Progenitor cell of endocrine pancreas (in vitro differentiated cells): ENCODE measurements around the gene FGR. TPM values are rescaled to one million over a fixed set of nuclear protein-coding genes. Genes with fewer than 3 reads are reported as not detected.

Source experiments
- DNase-seq: peaks from one replicate; pipeline ENCODE4 v3.0.0; 2021; ENCODE audit warnings: low spot score; ENCODE audit not compliant: unreplicated experiment
- H3K27ac Mint-ChIP-seq: 2 replicates; pipeline ENCODE4 v1.8.0; 2021; ENCODE audit warnings: mild to moderate bottlenecking, moderate library complexity, mixed read lengths
- H3K27me3 Mint-ChIP-seq: 2 replicates; pipeline ENCODE4 v1.8.0; 2021; ENCODE audit warnings: mixed read lengths
- H3K36me3 Mint-ChIP-seq: 2 replicates; pipeline ENCODE4 v1.8.0; 2022; ENCODE audit warnings: mixed read lengths; ENCODE audit not compliant: insufficient read depth
- H3K4me1 Mint-ChIP-seq: 2 replicates; pipeline ENCODE4 v1.8.0; 2021; ENCODE audit warnings: low read depth, mixed read lengths
- H3K4me3 Mint-ChIP-seq: 2 replicates; pipeline ENCODE4 v1.8.0; 2021; ENCODE audit warnings: low read depth, mild to moderate bottlenecking, moderate library complexity, mixed read lengths
- H3K9me3 Mint-ChIP-seq: 2 replicates; pipeline ENCODE4 v1.8.0; 2021; ENCODE audit warnings: low read depth, mixed read lengths
- CTCF ChIP-seq: fragments of 200-600 bp; sonication (generic); IDR thresholded peaks from one replicate; pipeline ENCODE4 v1.5.0; 2021; ENCODE audit warnings: antibody characterized with exemption, mild to moderate bottlenecking; ENCODE audit not compliant: unreplicated experiment
- total RNA-seq: library from RNA; stranded (reverse); gene quantifications from 2 replicates; pipeline ENCODE4 v1.2.1, GENCODE V29; 2021

The FGR gene
- total RNA-seq, 1 donor from 2014 or later = not detected

DNA sequence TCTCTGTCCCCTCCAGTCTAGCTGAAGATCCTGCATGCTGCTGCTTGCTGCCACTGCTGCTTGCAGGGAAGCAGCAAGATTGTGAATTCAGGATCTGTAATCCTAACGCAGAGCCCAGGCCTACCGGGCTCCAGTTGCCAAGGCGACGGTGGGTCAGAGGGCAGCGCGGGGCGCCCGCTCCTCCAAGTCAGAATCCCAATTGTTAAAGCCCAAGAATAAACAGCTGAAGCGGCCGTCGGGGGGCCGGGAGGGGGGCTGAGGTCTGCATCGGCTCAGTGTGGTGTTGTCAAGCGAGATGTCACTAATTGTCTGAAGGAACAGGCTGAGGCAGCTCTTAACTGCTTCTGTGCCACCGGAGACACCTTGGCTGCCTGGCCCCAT, 67.8 kb downstream of the FGR start:
- Mint-ChIP-seq H3K9me3 (no peaks in the 10 kb centered on the region), H3K4me1 (peaks cover 82% of the 10 kb centered on the region), H3K27me3 (no peaks in the 10 kb centered on the region), H3K4me3 (peak overlapping the region; percentile 21), H3K27ac (peak overlapping the region; percentile 92), H3K36me3 (no peaks in the 10 kb centered on the region)
- DNase-seq = no peak
- no peak for TF ChIP-seq CTCF

DNA sequence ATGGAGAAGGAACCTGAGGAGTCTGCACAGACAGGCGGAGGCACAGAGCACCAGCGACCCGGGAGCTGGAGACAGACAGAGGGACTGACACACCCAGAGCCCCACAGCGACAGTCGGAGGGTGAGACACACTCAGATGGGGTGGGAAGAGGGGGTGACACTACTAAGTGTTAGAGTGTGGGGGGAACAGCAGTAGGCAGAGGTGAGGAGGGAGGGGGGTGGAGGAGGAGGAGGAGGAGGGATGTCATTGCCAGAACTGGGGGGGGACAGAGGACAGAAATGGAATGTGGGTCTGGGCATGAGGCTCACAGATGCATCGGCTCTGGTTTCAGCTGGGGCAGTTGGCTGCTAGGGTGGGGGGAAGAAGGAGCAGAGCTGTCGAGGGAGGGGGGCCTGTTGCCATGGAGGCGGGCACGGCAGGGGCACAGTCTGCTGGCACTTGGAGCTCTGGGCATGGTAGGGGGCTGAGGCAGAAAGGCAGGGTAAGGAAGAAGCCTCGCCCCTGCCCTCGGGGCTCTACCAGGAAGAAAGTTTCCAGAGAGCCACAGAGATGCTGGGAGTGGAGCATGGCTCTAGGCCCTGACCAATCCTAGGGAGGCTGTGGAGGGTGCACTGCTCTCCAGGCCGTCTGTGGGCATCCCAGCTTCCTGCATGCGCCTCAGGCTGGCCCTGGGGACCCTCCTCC, 68.4 kb downstream of the FGR start:
- Mint-ChIP-seq H3K36me3 (no peaks in the 10 kb centered on the region), H3K27ac (peak overlapping the region; percentile 92), H3K4me3 (peak overlapping the region; percentile 52), H3K27me3 (no peaks in the 10 kb centered on the region), H3K9me3 (no peaks in the 10 kb centered on the region), H3K4me1 (peaks cover 81% of the 10 kb centered on the region)
- no peak for DNase-seq
- no peak for TF ChIP-seq CTCF

DNA sequence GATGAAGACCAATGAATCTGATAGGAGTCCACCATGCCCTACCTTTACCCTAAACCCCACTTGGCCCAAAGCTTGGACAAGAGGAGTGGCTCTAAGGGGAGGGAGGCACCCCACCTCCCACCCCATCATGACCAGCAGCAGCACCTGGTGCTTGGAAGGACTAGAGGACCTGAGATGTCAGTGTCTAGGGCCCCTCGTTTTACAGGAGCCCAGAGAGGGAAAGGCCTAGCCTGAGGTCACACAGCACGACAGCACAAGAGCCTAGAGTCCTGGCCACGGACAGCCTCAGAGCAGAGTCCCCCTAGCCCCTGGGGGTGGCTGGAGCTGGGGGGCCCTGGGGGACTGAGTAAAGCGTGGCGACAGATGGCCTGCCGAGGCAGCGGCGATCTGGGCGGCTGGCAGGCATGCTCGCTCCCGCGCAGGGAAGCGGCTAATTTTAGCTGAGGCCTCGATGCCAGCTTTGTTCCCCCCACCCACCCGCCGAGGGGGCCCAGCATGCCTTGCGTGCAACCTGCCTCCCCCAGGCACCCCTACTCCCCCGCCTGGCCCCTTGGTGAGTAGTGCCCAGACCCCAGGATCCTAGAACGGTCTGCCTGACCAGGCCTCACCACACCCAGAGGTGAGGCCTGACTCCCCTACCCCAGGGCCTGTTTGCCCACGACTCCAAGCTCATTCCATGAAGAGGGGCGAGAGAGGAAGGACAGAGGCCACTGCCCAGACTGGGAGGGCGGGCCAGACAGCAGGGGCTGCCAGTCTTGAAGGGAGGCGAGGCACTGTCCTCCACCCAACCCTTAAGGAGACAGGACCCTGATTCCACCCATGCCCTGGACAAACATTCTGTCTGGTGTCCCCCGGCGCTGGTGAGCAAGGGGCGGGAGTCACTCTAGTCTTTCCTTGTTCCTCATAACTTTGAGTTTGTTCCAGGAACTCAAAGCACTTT, 70.0 kb downstream of the FGR start:
- peak overlapping the region; percentile 74 for H3K27ac Mint-ChIP-seq
- H3K4me3 Mint-ChIP-seq = no peak overlapping the region
- DNase-seq = no peak
- no peaks in the 10 kb centered on the region for H3K9me3 Mint-ChIP-seq
- H3K36me3 Mint-ChIP-seq = no peaks in the 10 kb centered on the region
- no peak for TF ChIP-seq CTCF
- H3K4me1 Mint-ChIP-seq = peaks cover 81% of the 10 kb centered on the region
- no peaks in the 10 kb centered on the region for H3K27me3 Mint-ChIP-seq

DNA sequence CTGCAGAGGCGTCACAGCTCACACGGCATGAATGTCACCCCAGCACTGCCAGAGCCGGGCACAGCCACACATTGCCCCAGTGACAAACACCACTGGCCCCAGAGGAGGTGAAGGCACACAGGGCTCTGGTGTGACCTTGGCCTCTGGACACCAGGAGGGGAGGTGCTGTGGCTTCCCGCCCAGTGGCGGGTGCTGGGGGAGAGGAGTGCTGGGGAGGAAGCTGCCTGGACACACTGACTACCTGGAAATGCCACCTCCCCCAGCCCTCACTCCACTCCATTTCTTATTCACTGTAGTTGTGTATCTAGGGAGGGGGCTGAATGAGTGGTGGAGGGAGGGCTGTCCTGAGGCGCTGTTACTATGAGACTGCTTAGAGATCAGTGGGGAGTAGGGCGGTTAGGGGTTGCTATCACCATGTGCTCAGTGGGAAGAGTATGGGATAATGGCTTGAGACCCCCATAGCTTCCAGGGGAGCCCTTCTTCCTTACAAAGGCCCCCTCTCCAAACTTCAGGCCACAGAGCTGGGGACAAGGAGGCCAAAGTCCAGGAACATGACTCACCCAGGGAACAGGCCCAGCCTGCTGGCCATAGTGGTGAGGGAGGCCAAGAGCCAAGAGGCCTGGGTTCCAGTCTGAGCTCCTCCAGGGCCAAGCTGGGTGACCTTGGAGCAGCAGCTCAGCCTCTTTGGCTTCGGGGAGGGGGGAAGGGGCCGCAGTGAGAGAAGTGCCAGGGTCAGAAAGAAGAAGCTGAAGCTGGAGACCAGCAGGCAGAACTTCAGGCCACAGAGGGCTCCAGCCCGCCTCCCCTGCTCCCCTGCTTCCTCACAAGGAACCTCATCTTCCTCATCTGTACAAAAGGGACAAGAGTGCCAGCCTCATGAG, 71.2 kb downstream of the FGR start:
- no peak for TF ChIP-seq CTCF
- no peak for DNase-seq
- Mint-ChIP-seq H3K4me1 (peaks cover 72% of the 10 kb centered on the region), H3K9me3 (no peaks in the 10 kb centered on the region), H3K27me3 (no peaks in the 10 kb centered on the region), H3K27ac (peak overlapping the region; percentile 95), H3K4me3 (peak overlapping the region; percentile 9), H3K36me3 (no peaks in the 10 kb centered on the region)

DNA sequence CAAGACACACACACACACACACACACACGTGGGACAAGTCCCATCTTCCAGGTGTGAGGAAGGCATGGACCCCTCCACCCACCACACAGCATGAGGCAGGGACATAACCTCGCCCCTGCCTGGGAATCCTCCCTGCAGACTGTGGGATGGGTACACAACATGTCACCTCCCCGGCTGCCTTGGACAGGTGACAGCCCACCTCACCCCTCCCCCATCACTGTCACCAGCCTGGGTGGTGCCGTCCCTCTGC, 71.7 kb downstream of the FGR start:
- DNase-seq = no peak
- no peaks in the 10 kb centered on the region for H3K36me3 Mint-ChIP-seq
- no peaks in the 10 kb centered on the region for H3K9me3 Mint-ChIP-seq
- H3K27me3 Mint-ChIP-seq = no peaks in the 10 kb centered on the region
- H3K27ac Mint-ChIP-seq = peak overlapping the region; percentile 95
- no peak overlapping the region for H3K4me3 Mint-ChIP-seq
- TF ChIP-seq CTCF = no peak
- H3K4me1 Mint-ChIP-seq = peaks cover 72% of the 10 kb centered on the region
